Measurements from ENCODE around the gene GSPT1.

GRCh38 chr16:11884035-11884434, 31.7 kb downstream of the GSPT1 start:
- TF ChIP-seq CTCF (IDR thresholded peaks at IDR 0.05) (no peak), EZH2 (IDR thresholded peaks at IDR 0.05; ENCODE audit: borderline replicate concordance, insufficient read depth, low read depth, low read length, poor library complexity, severe bottlenecking) (no peak)

Measured in B cell (primary cell).